NCI-H2227 (cell line): ENCODE results near the gene ABT1.
A peak's percentile ranks its signal among the peaks of the same experiment; 100 is the strongest.

Source experiments
- DNase-seq: peaks from one replicate; lab custom pipeline; 2025; ENCODE audit not compliant: unreplicated experiment; lab: John Stamatoyannopoulos, UW

Gene ABT1

GRCh38 chr6:26602262-26602661 is 5.5 kb downstream of the ABT1 start:
- no peak for DNase-seq

GRCh38 chr6:26604026-26604425 is 7.3 kb downstream of the ABT1 start:
- no peak for DNase-seq

GRCh38 chr6:26604797-26605196 is 8.0 kb downstream of the ABT1 start:
- DNase-seq, result no peak

- peak; percentile 70 for DNase-seq
Measured at GRCh38 chr6:26607434-26608230, 10.9 kb downstream of the ABT1 start.

- DNase-seq, result peak; percentile 18
Measured at GRCh38 chr6:26609463-26609862, 12.7 kb downstream of the ABT1 start.

- no peak for DNase-seq
Measured at GRCh38 chr6:26611599-26611998, 14.8 kb downstream of the ABT1 start.

GRCh38 chr6:26613201-26613600 is 16.4 kb downstream of the ABT1 start:
- no peak for DNase-seq

GRCh38 chr6:26613689-26614683 is 17.2 kb downstream of the ABT1 start:
- DNase-seq, result no peak

GRCh38 chr6:26623339-26623859 is 26.6 kb downstream of the ABT1 start:
- DNase-seq, result no peak

GRCh38 chr6:26624557-26624956 is 27.8 kb downstream of the ABT1 start:
- no peak for DNase-seq

- DNase-seq, result no peak
Measured at GRCh38 chr6:26627843-26628242, 31.1 kb downstream of the ABT1 start.

GRCh38 chr6:26629359-26629758 is 32.6 kb downstream of the ABT1 start:
- no peak for DNase-seq

- no peak for DNase-seq
Measured at GRCh38 chr6:26640806-26641205, 44.1 kb downstream of the ABT1 start.

- no peak for DNase-seq
Measured at GRCh38 chr6:26646074-26646473, 49.3 kb downstream of the ABT1 start.
